Breast epithelium (tissue), 3 donors: ENCODE measurements around the gene MACROH2A1.

Experiments used
- CTCF ChIP-seq, 3 donors: fragments of 450-650 bp; IDR thresholded peaks; one replicate each; pipeline ENCODE4 v1.5.1; 2016 to 2017; ENCODE audit warnings: antibody characterized with exemption in 3 of 3, mild to moderate bottlenecking in 3 of 3, moderate library complexity in 3 of 3
- POLR2A ChIP-seq: fragments of 450-650 bp; IDR thresholded peaks from one replicate; pipeline ENCODE4 v1.6.1; 2016; ENCODE audit warnings: antibody characterized with exemption, mild to moderate bottlenecking, moderate library complexity
- POLR2AphosphoS5 ChIP-seq, 3 donors: sonication (generic); formaldehyde crosslinking; IDR thresholded peaks; one replicate each; pipeline ENCODE4 v1.6.1; 2017; ENCODE audit warnings: antibody characterized with exemption in 3 of 3

- TF ChIP-seq POLR2A: no peak
- no peak for TF ChIP-seq POLR2AphosphoS5 (IDR thresholded peaks at IDR 0.05)
- no peak for TF ChIP-seq CTCF (IDR thresholded peaks at IDR 0.05)
These were observed 55.6 kb downstream of the MACROH2A1 start for GRCh38 chr5:135343413-135343812.
